Lower lobe of right lung (tissue), 2 donors: ENCODE measurements around the gene CD207. TPM values are rescaled to one million over a fixed set of nuclear protein-coding genes. Genes with fewer than 3 reads are reported as not detected.

ENCODE experiments used
- ATAC-seq, 2 donors: fragments of 200-7000 bp; cut with Tn5 transposase; one replicate each; pipeline ENCODE4 v1.9.1; 2020 to 2022; ENCODE audit warnings: mild to moderate bottlenecking in 2 of 2, moderate library complexity in 2 of 2
- DNase-seq: peaks from one replicate; pipeline ENCODE4 v3.0.0-alpha.2; 2020
- H3K27ac ChIP-seq: fragments of 200-600 bp; one replicate; pipeline ENCODE4 v1.8.0; 2022
- H3K27me3 ChIP-seq: fragments of 200-600 bp; one replicate; pipeline ENCODE4 v1.8.0; 2022; ENCODE audit warnings: low read depth
- H3K36me3 ChIP-seq: fragments of 200-600 bp; one replicate; pipeline ENCODE4 v1.8.0; 2022; ENCODE audit warnings: mild to moderate bottlenecking
- H3K4me1 ChIP-seq: fragments of 200-600 bp; one replicate; pipeline ENCODE4 v1.8.0; 2022
- H3K4me3 ChIP-seq: fragments of 200-600 bp; one replicate; pipeline ENCODE4 v1.8.0; 2022; ENCODE audit warnings: mild to moderate bottlenecking
- H3K9me3 ChIP-seq: fragments of 200-600 bp; one replicate; pipeline ENCODE4 v1.8.0; 2022
- intact Hi-C: fragments of 100-400 bp; cut with DNase I; formaldehyde crosslinking; loops from one replicate; pipeline ENCODE4 v1.11.0; 2022
- total RNA-seq: library from RNA; stranded (reverse); fragmentation: NEBNext Ultra II Directional; extraction: Animal tissue kit (Norgen Biotek cat#: 25700); gene quantifications from one replicate; pipeline ENCODE4 v1.2.1, GENCODE V29; 2021
- TF ChIP-seq, protein P1 (sequence below): fragments of 200-600 bp; IDR thresholded peaks from one replicate; pipeline ENCODE4 v1.8.0; 2022; ENCODE audit warnings: antibody characterized with exemption, mild to moderate bottlenecking
- donor health status: DM: no; HTN: yes; CAD: no; lungs with severe emphysema.

CD207 gene
- total RNA-seq, 1 donor from 2014 or later, result 3.0 TPM

DNA sequence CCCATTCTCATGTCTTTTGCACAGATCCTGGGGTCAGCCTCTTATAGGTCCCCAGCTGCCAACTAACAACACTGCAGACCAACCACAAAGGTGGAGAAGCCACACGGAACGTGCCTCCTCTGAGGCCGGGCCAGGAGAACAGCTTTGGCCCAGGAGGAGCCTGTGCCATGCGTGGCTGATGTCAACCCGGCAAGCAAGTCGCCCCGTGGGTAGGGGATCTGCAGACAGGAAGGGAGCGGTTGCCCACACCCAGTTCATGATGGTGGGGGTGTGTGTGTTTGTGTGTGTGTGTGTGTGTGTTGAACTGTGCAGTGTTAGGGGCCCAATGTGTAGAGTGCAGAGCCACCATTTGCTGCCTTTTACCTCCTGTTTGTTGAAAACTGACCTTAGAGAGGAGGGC, 12.8 kb downstream of the CD207 start:
- Histone ChIP-seq H3K27me3 (peaks cover 1% of the 10 kb centered on the region), H3K9me3 (no peaks in the 10 kb centered on the region), H3K27ac (no peak overlapping the region), H3K4me3 (no peak overlapping the region), H3K36me3 (no peaks in the 10 kb centered on the region), H3K4me1 (no peaks in the 10 kb centered on the region)
- TF ChIP-seq, protein P1, sequence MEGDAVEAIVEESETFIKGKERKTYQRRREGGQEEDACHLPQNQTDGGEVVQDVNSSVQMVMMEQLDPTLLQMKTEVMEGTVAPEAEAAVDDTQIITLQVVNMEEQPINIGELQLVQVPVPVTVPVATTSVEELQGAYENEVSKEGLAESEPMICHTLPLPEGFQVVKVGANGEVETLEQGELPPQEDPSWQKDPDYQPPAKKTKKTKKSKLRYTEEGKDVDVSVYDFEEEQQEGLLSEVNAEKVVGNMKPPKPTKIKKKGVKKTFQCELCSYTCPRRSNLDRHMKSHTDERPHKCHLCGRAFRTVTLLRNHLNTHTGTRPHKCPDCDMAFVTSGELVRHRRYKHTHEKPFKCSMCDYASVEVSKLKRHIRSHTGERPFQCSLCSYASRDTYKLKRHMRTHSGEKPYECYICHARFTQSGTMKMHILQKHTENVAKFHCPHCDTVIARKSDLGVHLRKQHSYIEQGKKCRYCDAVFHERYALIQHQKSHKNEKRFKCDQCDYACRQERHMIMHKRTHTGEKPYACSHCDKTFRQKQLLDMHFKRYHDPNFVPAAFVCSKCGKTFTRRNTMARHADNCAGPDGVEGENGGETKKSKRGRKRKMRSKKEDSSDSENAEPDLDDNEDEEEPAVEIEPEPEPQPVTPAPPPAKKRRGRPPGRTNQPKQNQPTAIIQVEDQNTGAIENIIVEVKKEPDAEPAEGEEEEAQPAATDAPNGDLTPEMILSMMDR, result no peak
- DNase-seq, result no peak
- intact Hi-C loops, result no loop called here
- ATAC-seq, result no peak

- TF ChIP-seq, protein P1, result no peak
- Histone ChIP-seq H3K9me3 (no peaks in the 10 kb centered on the region), H3K27ac (no peak within 1 kb of the TSS), H3K4me3 (no peak within 1 kb of the TSS), H3K4me1 (no peaks in the 10 kb centered on the region), H3K27me3 (peaks cover 5% of the 10 kb centered on the region), H3K36me3 (no peaks in the 10 kb centered on the region)
- ATAC-seq, result no peak
- no peak for DNase-seq
- intact Hi-C loops, result no loop called here
Observed at GRCh38 chr2:70820499-70820898, 15.1 kb downstream of the CD207 start, which contains the start of gene CLEC4F. Gene CLEC4F (minus strand): TSS chr2:70820599. CDS start chr2:70820523, 76 bp downstream.

DNA sequence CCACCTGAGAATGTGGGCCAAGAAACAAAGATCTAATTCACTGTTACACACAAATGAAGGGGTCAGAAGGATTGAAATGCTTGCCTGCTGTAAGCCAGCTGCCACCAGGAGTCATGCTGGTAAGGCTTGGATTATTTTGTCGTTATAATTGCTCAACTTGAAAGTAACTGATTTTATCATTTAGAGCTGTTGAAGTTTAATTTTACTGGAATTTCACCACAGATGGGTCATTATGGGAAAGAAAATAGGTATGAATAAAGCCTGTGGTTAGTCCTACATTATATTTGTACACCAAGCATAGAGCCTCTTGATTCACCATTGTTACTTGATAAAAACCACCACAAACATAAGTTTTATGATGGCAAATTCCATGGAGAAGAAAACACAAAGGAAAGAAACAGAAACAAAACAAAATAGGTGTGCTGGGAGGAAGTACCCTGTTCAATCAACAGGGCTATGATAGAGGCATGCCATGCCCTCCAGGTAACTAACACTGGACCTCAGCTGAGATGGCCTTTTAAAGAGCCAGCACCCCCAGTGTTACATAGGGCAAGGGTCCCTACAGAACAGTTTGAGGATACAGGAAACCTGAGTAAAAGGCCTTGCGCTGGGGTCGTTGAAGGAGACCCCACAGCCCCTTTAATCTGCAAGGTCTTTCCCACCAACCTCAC, 18.2 kb downstream of the CD207 start:
- no peak overlapping the region for H3K27ac ChIP-seq
- intact Hi-C loops, result no loop called here
- TF ChIP-seq, protein P1, result no peak
- H3K4me1 ChIP-seq, result no peaks in the 10 kb centered on the region
- H3K9me3 ChIP-seq, result no peaks in the 10 kb centered on the region
- H3K4me3 ChIP-seq, result no peak overlapping the region
- ATAC-seq (no peak), DNase-seq (no peak)
- H3K27me3 ChIP-seq, result peaks cover 10% of the 10 kb centered on the region
- H3K36me3 ChIP-seq, result no peaks in the 10 kb centered on the region

GRCh38 chr2:70816726-70817125, 18.9 kb downstream of the CD207 start:
- TF ChIP-seq, protein P1, result no peak
- no peaks in the 10 kb centered on the region for H3K4me1 ChIP-seq
- DNase-seq, result no peak
- H3K9me3 ChIP-seq, result no peaks in the 10 kb centered on the region
- H3K4me3 ChIP-seq, result no peak overlapping the region
- intact Hi-C loops, result no loop called here
- peaks cover 10% of the 10 kb centered on the region for H3K27me3 ChIP-seq
- ATAC-seq, result no peak
- H3K27ac ChIP-seq, result no peak overlapping the region
- no peaks in the 10 kb centered on the region for H3K36me3 ChIP-seq

DNA sequence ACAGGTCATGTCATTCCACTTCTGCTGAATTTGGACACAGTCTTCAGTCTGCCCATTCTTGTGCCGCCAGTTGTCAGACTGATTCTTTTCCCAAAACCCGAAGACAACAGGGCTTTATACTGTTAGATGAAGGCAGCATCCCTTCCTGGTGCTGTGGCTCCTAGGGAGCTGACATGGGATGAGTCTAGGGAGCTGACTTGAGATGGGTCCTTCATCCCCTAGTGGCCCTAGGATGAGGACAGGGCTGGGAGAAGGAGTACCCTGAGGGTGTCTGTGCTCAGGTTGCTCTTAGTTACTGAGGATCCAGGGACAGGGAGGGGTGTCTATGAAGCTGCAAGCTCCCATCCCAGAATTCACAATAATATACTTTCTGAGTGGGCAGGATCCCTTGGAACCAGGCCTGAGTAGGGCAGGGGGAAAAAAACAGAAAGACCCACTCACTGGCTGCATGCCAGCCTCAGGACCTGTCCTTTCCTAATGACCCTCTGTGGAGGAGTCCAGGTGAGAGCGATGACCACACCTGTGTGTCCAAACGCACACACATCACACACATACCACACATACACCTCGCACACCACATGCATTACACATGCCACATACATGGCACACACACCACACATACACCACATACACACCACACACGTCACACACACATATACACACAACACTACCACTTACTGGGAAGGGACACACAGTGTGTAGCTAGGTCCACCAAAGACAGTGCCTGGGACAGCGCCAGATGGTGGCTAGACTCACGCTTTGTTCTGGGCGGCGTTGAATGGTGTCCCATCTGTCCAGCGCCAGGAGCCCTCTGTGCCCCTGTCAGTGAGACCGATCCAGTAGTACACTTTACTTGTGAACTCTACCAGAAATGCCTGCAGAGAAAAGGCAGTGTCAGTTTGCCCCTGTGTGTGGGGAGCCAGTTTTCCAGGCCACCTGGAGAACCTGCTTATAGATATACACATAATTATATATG, 26.3 kb downstream of the CD207 start:
- intact Hi-C loops, result no loop called here
- no peak overlapping the region for H3K27ac ChIP-seq
- DNase-seq (no peak), ATAC-seq (peak in 1 of 2 donors; percentile 39)
- H3K4me3 ChIP-seq, result no peak overlapping the region
- H3K36me3 ChIP-seq, result no peaks in the 10 kb centered on the region
- H3K9me3 ChIP-seq, result no peaks in the 10 kb centered on the region
- H3K27me3 ChIP-seq, result peaks cover 6% of the 10 kb centered on the region
- TF ChIP-seq, protein P1, result no peak
- H3K4me1 ChIP-seq, result no peaks in the 10 kb centered on the region
